H9 (cell line): ENCODE results near the gene GRID1. TPM values are rescaled to one million over a fixed set of nuclear protein-coding genes. Genes with fewer than 3 reads are reported as not detected.

Experiments used
- DNase-seq: peaks from one replicate; pipeline ENCODE4 v3.0.0-alpha.2; 2017
- H2AFZ ChIP-seq: one replicate; pipeline ENCODE4 v1.6.1; 2013; ENCODE audit warnings: mild to moderate bottlenecking, low read length, control low read depth, moderate library complexity
- H2AK5ac ChIP-seq: 2 replicates; pipeline ENCODE4 v1.6.1; 2013; ENCODE audit warnings: low read length, control low read depth, mixed read lengths; ENCODE audit not compliant: insufficient read length
- H2BK120ac ChIP-seq: one replicate; pipeline ENCODE4 v1.6.1; 2013; ENCODE audit warnings: low read depth, mild to moderate bottlenecking, low read length, control low read depth, inconsistent platforms; ENCODE audit not compliant: poor library complexity, severe bottlenecking
- H2BK12ac ChIP-seq: 2 replicates; pipeline ENCODE4 v1.6.1; 2013; ENCODE audit warnings: low read length, control low read depth, mixed read lengths, low read depth; ENCODE audit not compliant: insufficient read length
- H2BK15ac ChIP-seq: 2 replicates; pipeline ENCODE4 v1.6.1; 2013; ENCODE audit warnings: low read depth, low read length, control low read depth
- H2BK20ac ChIP-seq: one replicate; pipeline ENCODE4 v1.6.1; 2013; ENCODE audit warnings: low read depth, mild to moderate bottlenecking, low read length, control low read depth, inconsistent platforms; ENCODE audit not compliant: poor library complexity, severe bottlenecking
- H2BK5ac ChIP-seq: 2 replicates; pipeline ENCODE4 v1.6.1; 2013; ENCODE audit warnings: low read length, control low read depth, mixed read lengths; ENCODE audit not compliant: insufficient read length
- H3K14ac ChIP-seq: 2 replicates; pipeline ENCODE4 v1.6.1; 2013; ENCODE audit warnings: low read length, control low read depth; ENCODE audit not compliant: insufficient read depth
- H3K18ac ChIP-seq: 2 replicates; pipeline ENCODE4 v1.6.1; 2013; ENCODE audit warnings: low read depth, mild to moderate bottlenecking, mixed read lengths, low read length, control low read depth; ENCODE audit not compliant: insufficient read length
- H3K23ac ChIP-seq: 2 replicates; pipeline ENCODE4 v1.6.1; 2013; ENCODE audit warnings: low read length, control low read depth, mixed read lengths, low read depth; ENCODE audit not compliant: insufficient read length
- H3K23me2 ChIP-seq: 2 replicates; pipeline ENCODE4 v1.6.1; 2013; ENCODE audit warnings: low read depth, mild to moderate bottlenecking, mixed read lengths, low read length, control low read depth; ENCODE audit not compliant: insufficient read length, poor library complexity, severe bottlenecking
- H3K27ac ChIP-seq: 2 replicates; pipeline ENCODE4 v1.5.1; 2013; ENCODE audit warnings: low read length, control low read depth, mixed read lengths, low read depth; ENCODE audit not compliant: insufficient read length
- H3K27me3 ChIP-seq: 2 replicates; pipeline ENCODE4 v1.6.1; 2013; ENCODE audit warnings: low read length, control low read depth, inconsistent platforms; ENCODE audit not compliant: insufficient read depth
- H3K4ac ChIP-seq: 2 replicates; pipeline ENCODE4 v1.6.1; 2013; ENCODE audit warnings: low read depth, mild to moderate bottlenecking, control low read depth, inconsistent platforms, low read length, moderate library complexity
- H3K4me1 ChIP-seq: 2 replicates; pipeline ENCODE4 v1.6.1; 2013; ENCODE audit warnings: low read length, control low read depth, inconsistent platforms; ENCODE audit not compliant: insufficient read depth
- H3K4me2 ChIP-seq: 2 replicates; pipeline ENCODE4 v1.6.1; 2013; ENCODE audit warnings: low read length, control low read depth, mixed read lengths; ENCODE audit not compliant: insufficient read length, insufficient read depth
- H3K56ac ChIP-seq: 2 replicates; pipeline ENCODE4 v1.6.1; 2013; ENCODE audit warnings: low read depth, mild to moderate bottlenecking, mixed read lengths, low read length, control low read depth; ENCODE audit not compliant: insufficient read length
- H3K79me1 ChIP-seq: 2 replicates; pipeline ENCODE4 v1.6.1; 2013; ENCODE audit warnings: low read depth, mild to moderate bottlenecking, moderate library complexity, low read length, control low read depth, inconsistent platforms; ENCODE audit not compliant: insufficient read depth, poor library complexity, severe bottlenecking
- H3K79me2 ChIP-seq: 2 replicates; pipeline ENCODE4 v1.6.1; 2013; ENCODE audit warnings: low read length, control low read depth, inconsistent platforms; ENCODE audit not compliant: insufficient read depth
- H3K9ac ChIP-seq: 2 replicates; pipeline ENCODE4 v1.6.1; 2013; ENCODE audit warnings: low read length, control low read depth, mixed read lengths; ENCODE audit not compliant: insufficient read length; ENCODE audit errors: extremely low read depth
- H3K9me3 ChIP-seq: one replicate; pipeline ENCODE4 v1.6.1; 2013; ENCODE audit warnings: low read depth, low read length, inconsistent platforms; ENCODE audit not compliant: control insufficient read depth
- H3T11ph ChIP-seq: one replicate; pipeline ENCODE4 v1.6.1; 2013; ENCODE audit warnings: mild to moderate bottlenecking, low read length, control low read depth, inconsistent platforms
- H4K20me1 ChIP-seq: one replicate; pipeline ENCODE4 v1.6.1; 2013; ENCODE audit not compliant: control insufficient read depth, insufficient read length, insufficient read depth
- H4K5ac ChIP-seq: 2 replicates; pipeline ENCODE4 v1.6.1; 2013; ENCODE audit warnings: low read depth, mild to moderate bottlenecking, mixed read lengths, low read length, control low read depth; ENCODE audit not compliant: insufficient read length
- H4K8ac ChIP-seq: replicated peaks from 2 replicates; pipeline ENCODE4 v1.6.1; 2013; ENCODE audit warnings: low read length, control low read depth, mixed read lengths, low read depth; ENCODE audit not compliant: insufficient read length
- H4K91ac ChIP-seq: 2 replicates; pipeline ENCODE4 v1.6.1; 2013; ENCODE audit warnings: low read depth, mild to moderate bottlenecking, moderate library complexity, mixed read lengths, low read length, control low read depth; ENCODE audit not compliant: insufficient read length
- H3K27ac Mint-ChIP-seq, 3 experiments: 2 replicates in 2 of 3; 3 replicates in 1 of 3; pipeline ENCODE4 v1.8.0; 2020 to 2021; ENCODE audit warnings: mixed read lengths in 3 of 3, mild to moderate bottlenecking in 1 of 3, moderate library complexity in 1 of 3
- H3K27me3 Mint-ChIP-seq: 2 replicates; pipeline ENCODE4 v1.8.0; 2021; ENCODE audit warnings: low read depth, mild to moderate bottlenecking, moderate library complexity, mixed read lengths
- H3K36me3 Mint-ChIP-seq, 3 experiments: 2 replicates in 2 of 3; 3 replicates in 1 of 3; pipeline ENCODE4 v1.8.0; 2020 to 2021; ENCODE audit warnings: low read depth in 3 of 3, mixed read lengths in 3 of 3; ENCODE audit not compliant: insufficient read depth in 1 of 3
- H3K4me1 Mint-ChIP-seq, 2 experiments: 2 replicates each; pipeline ENCODE4 v1.8.0; 2020; ENCODE audit warnings: mixed read lengths in 2 of 2
- H3K4me3 Mint-ChIP-seq, 2 experiments: 2 replicates in 1 of 2; 3 replicates in 1 of 2; pipeline ENCODE4 v1.8.0; 2020 to 2021; ENCODE audit warnings: mild to moderate bottlenecking in 2 of 2, mixed read lengths in 2 of 2, moderate library complexity in 1 of 2
- H3K9me3 Mint-ChIP-seq, 2 experiments: 2 replicates in 1 of 2; 3 replicates in 1 of 2; pipeline ENCODE4 v1.8.0; 2020; ENCODE audit warnings: mild to moderate bottlenecking in 2 of 2, mixed read lengths in 2 of 2, moderate library complexity in 1 of 2
- WGBS: extraction: QIAGEN DNeasy Blood & Tissue Kit; methylation state at CpG from one replicate; pipeline ENCODE4 v1.1.7; 2013; ENCODE audit warnings: missing lambda C conversion rate, low lambda C conversion rate, mixed read lengths; ENCODE audit not compliant: insufficient read length; ENCODE audit errors: extremely low coverage; 5-methylcytosine and 5-hydroxymethylcytosine counted together
- total RNA-seq: library from RNA; stranded (reverse); gene quantifications from 2 replicates; pipeline ENCODE4 v1.2.1, GENCODE V29; 2021
- TF ChIP-seq, protein P1 (sequence below): fragments of 200-600 bp; sonication (generic); conservative IDR thresholded peaks from 3 replicates; pipeline ENCODE4 v1.8.0; 2021; ENCODE audit warnings: antibody characterized with exemption, mild to moderate bottlenecking

The GRID1 gene
- total RNA-seq, 1 experiment from 2014 or later = 0.35 TPM

- no peak overlapping the region for H2BK5ac ChIP-seq
- H2AFZ ChIP-seq = no peak overlapping the region
- H3K9ac ChIP-seq = no peak overlapping the region
- TF ChIP-seq, protein P1, sequence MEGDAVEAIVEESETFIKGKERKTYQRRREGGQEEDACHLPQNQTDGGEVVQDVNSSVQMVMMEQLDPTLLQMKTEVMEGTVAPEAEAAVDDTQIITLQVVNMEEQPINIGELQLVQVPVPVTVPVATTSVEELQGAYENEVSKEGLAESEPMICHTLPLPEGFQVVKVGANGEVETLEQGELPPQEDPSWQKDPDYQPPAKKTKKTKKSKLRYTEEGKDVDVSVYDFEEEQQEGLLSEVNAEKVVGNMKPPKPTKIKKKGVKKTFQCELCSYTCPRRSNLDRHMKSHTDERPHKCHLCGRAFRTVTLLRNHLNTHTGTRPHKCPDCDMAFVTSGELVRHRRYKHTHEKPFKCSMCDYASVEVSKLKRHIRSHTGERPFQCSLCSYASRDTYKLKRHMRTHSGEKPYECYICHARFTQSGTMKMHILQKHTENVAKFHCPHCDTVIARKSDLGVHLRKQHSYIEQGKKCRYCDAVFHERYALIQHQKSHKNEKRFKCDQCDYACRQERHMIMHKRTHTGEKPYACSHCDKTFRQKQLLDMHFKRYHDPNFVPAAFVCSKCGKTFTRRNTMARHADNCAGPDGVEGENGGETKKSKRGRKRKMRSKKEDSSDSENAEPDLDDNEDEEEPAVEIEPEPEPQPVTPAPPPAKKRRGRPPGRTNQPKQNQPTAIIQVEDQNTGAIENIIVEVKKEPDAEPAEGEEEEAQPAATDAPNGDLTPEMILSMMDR = no peak
- H2BK15ac ChIP-seq = no peak overlapping the region
- H3K27me3 ChIP-seq = no peaks in the 10 kb centered on the region
- H3T11ph ChIP-seq = no peak overlapping the region
- H3K14ac ChIP-seq = no peak overlapping the region; the same call in 1 of the 2 replicates
- H2AK5ac ChIP-seq = no peak overlapping the region
- no peak for DNase-seq
- H4K91ac ChIP-seq = no peak overlapping the region
- no peak overlapping the region for H3K56ac ChIP-seq
- no peaks in the 10 kb centered on the region for H3K79me2 ChIP-seq
- H2BK120ac ChIP-seq = no peak overlapping the region
- Mint-ChIP-seq H3K36me3 (no peaks in the 10 kb centered on the region; a peak in 1 of 7 replicates), H3K9me3 (no peaks in the 10 kb centered on the region), H3K4me1 (peaks cover 8% of the 10 kb centered on the region in 2 experiments), H3K4me3 (no peak overlapping the region), H3K27ac (no peak overlapping the region), H3K27me3 (peaks cover 4% of the 10 kb centered on the region; the same call in 1 of the 2 replicates)
- H3K79me1 ChIP-seq = no peaks in the 10 kb centered on the region
- no peak overlapping the region for H4K5ac ChIP-seq
- no peaks in the 10 kb centered on the region for H3K23me2 ChIP-seq
- no peak overlapping the region for H3K27ac ChIP-seq
- no peak overlapping the region for H2BK12ac ChIP-seq
- H4K8ac ChIP-seq = no peak overlapping the region
- H3K9me3 ChIP-seq = no peaks in the 10 kb centered on the region
- H4K20me1 ChIP-seq = no peaks in the 10 kb centered on the region
- no peak overlapping the region for H3K23ac ChIP-seq
- no peak overlapping the region for H3K4ac ChIP-seq
- no peak overlapping the region for H3K4me2 ChIP-seq
- H2BK20ac ChIP-seq = no peak overlapping the region
- WGBS = no CpG with 5 or more reads among the region's 1 CpG
- H3K4me1 ChIP-seq = no peaks in the 10 kb centered on the region
- no peak overlapping the region for H3K18ac ChIP-seq
These were observed 149.7 kb downstream of the GRID1 start for GRCh38 chr10:86216886-86217285.
